Smooth muscle cell (in vitro differentiated cells): ENCODE measurements around the gene DUS4L. TPM values are rescaled to one million over a fixed set of nuclear protein-coding genes. Genes with fewer than 3 reads are reported as not detected.

Experiments used
- DNase-seq: peaks from one replicate; lab custom pipeline; 2025; ENCODE audit not compliant: unreplicated experiment; lab: John Stamatoyannopoulos, UW
- H2AFZ ChIP-seq: fragments of 200-600 bp; sonication (generic); 2 replicates; pipeline ENCODE4 v1.6.0; 2016; ENCODE audit warnings: antibody characterized with exemption, low read depth, mild to moderate bottlenecking
- H3F3A ChIP-seq: fragments of 200-600 bp; sonication (generic); 2 replicates; pipeline ENCODE4 v1.6.0; 2017; ENCODE audit warnings: antibody characterized with exemption, low read depth
- H3K27ac ChIP-seq: fragments of 200-600 bp; sonication (generic); 2 replicates; pipeline ENCODE4 v1.5.1; 2016; ENCODE audit warnings: low read depth, mild to moderate bottlenecking
- H3K27me3 ChIP-seq: fragments of 200-600 bp; sonication (generic); 2 replicates; pipeline ENCODE4 v1.6.1; 2016; ENCODE audit warnings: low read depth, mild to moderate bottlenecking
- H3K36me3 ChIP-seq: fragments of 200-600 bp; sonication (generic); 2 replicates; pipeline ENCODE4 v1.5.1; 2016; ENCODE audit warnings: low read depth
- H3K4me1 ChIP-seq: fragments of 200-600 bp; sonication (generic); 2 replicates; pipeline ENCODE4 v1.5.1; 2016; ENCODE audit warnings: low read depth
- H3K4me2 ChIP-seq: fragments of 200-600 bp; sonication (generic); 2 replicates; pipeline ENCODE4 v1.6.0; 2016; ENCODE audit warnings: mild to moderate bottlenecking
- H3K4me3 ChIP-seq: fragments of 200-600 bp; sonication (generic); 2 replicates; pipeline ENCODE4 v1.5.1; 2016; ENCODE audit warnings: mild to moderate bottlenecking
- H3K79me2 ChIP-seq: fragments of 200-600 bp; sonication (generic); 2 replicates; pipeline ENCODE4 v1.6.0; 2016; ENCODE audit warnings: low read depth, mild to moderate bottlenecking
- H3K9ac ChIP-seq: fragments of 200-600 bp; sonication (generic); 2 replicates; pipeline ENCODE4 v1.6.0; 2016; ENCODE audit warnings: low read depth
- H3K9me3 ChIP-seq: fragments of 200-600 bp; sonication (generic); replicated peaks from 2 replicates; pipeline ENCODE4 v1.5.1; 2016; ENCODE audit warnings: low read depth
- H4K20me1 ChIP-seq: fragments of 200-600 bp; sonication (generic); 2 replicates; pipeline ENCODE4 v1.6.0; 2016; ENCODE audit warnings: low read depth
- WGBS: methylation state at CpG from one replicate; pipeline ENCODE4 v1.1.7; 2016; ENCODE audit warnings: low lambda C conversion rate; 5-methylcytosine and 5-hydroxymethylcytosine counted together
- polyA plus RNA-seq: library from polyadenylated mRNA; unstranded; fragments of >200 nt; fragmentation: Nextera tagmentation; extraction: Ambion mirVana; gene quantifications from 2 replicates; pipeline ENCODE4 v1.2.1, GENCODE V29; 2016
- total RNA-seq: library from RNA; depleted of rRNA; stranded (reverse); fragments of >200 nt; gene quantifications from 2 replicates; pipeline ENCODE4 v1.2.3, GENCODE V29; 2014
- TF ChIP-seq, protein P1 (sequence below): fragments of 200-600 bp; sonication (generic); IDR thresholded peaks from 2 replicates; pipeline ENCODE4 v1.5.1; 2017; ENCODE audit warnings: borderline replicate concordance, mild to moderate bottlenecking, antibody characterized with exemption; ENCODE audit not compliant: insufficient read depth, poor library complexity, severe bottlenecking

DUS4L gene, protein sequence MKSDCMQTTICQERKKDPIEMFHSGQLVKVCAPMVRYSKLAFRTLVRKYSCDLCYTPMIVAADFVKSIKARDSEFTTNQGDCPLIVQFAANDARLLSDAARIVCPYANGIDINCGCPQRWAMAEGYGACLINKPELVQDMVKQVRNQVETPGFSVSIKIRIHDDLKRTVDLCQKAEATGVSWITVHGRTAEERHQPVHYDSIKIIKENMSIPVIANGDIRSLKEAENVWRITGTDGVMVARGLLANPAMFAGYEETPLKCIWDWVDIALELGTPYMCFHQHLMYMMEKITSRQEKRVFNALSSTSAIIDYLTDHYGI
- 12.0 and 14.0 TPM in 2 replicates for total RNA-seq
- polyA plus RNA-seq, result 5.1 and 5.8 TPM in 2 replicates

DNA sequence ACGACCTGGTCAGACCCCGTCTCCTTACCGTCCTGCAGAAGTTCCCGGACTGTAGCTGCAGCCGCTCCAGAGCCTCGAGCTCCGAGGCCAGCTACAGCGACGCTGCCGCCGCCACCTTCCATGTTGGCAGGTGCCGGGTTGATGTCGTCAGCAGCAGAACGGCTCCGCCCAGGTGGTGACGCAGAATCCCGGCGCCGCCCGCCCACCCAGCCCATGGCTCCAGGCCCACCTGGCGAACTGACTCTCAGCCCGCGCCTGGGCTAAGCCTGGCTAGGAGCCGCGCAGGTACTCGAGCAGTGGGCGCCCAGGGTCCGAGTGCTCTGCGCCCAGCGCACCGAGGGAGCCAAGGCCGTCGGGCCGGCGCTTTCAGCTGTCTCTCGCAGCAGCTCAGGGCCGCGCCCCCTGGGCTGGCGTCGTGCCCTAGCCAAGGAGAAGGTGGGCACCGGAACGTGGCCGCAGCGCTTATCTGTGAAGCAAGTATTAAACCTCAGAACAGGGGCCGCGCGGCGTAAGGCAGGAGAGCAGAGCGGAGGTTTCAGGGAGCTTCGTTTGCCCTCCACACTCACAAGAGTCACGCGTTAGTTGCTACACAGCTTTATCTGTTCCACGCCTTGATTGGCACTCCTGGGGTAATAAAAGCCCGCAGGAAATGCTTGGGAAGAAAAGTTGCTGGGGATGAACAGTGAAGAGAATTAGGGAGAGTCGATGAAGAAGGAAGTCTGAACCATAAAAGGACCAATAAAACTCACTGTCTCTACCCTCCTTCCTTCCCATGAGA, at the start of gene DUS4L, which contains the start of gene COG5:
TSS of gene DUS4L (plus strand) at position 197 of the 778 bp plus-strand sequence. CDS start 3,100 bp downstream, outside the sequence.
TSS of gene COG5 (minus strand) at position 146 of the 778 bp plus-strand sequence. CDS start at position 122, 24 bp downstream.
- WGBS, result under 1% methylated on average over 55 of the region's 55 CpGs
- Histone ChIP-seq H3F3A (no peaks in the 10 kb centered on the region), H3K9me3 (no peaks in the 10 kb centered on the region), H3K4me3 (peak within 1 kb of the TSS; percentile 79), H3K4me1 (peaks cover 25% of the 10 kb centered on the region), H3K36me3 (peaks cover 4% of the 10 kb centered on the region), H3K4me2 (peak within 1 kb of the TSS; percentile 92), H3K27me3 (no peaks in the 10 kb centered on the region), H3K9ac (peak within 1 kb of the TSS; percentile 95), H3K79me2 (peaks cover 51% of the 10 kb centered on the region), H4K20me1 (peaks cover 11% of the 10 kb centered on the region), H3K27ac (peak within 1 kb of the TSS; percentile 84), H2AFZ (peak within 1 kb of the TSS; percentile 84)
- DNase-seq, result peak; percentile 59
- TF ChIP-seq, protein P1, sequence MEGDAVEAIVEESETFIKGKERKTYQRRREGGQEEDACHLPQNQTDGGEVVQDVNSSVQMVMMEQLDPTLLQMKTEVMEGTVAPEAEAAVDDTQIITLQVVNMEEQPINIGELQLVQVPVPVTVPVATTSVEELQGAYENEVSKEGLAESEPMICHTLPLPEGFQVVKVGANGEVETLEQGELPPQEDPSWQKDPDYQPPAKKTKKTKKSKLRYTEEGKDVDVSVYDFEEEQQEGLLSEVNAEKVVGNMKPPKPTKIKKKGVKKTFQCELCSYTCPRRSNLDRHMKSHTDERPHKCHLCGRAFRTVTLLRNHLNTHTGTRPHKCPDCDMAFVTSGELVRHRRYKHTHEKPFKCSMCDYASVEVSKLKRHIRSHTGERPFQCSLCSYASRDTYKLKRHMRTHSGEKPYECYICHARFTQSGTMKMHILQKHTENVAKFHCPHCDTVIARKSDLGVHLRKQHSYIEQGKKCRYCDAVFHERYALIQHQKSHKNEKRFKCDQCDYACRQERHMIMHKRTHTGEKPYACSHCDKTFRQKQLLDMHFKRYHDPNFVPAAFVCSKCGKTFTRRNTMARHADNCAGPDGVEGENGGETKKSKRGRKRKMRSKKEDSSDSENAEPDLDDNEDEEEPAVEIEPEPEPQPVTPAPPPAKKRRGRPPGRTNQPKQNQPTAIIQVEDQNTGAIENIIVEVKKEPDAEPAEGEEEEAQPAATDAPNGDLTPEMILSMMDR, result no peak

DNA sequence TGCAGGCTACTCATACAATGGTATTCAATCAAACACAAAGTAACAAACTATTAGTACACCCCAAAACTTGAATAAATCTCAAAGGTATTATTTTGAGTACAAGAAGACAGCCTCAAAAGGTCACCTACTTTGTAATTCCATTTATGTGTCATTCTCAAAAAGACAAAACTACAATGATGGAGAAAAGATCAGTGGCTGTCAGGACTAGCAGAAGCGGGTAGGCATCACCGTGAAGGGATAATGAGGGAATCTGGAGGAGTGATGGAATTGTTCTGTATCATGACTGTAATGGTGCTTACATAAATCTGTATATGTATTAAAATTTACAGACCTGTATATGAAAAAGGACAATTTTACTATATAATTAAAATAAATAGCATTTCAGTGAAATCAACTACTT, 37.1 kb upstream of the DUS4L start:
- no peak overlapping the region for H2AFZ ChIP-seq
- H3K9ac ChIP-seq, result no peak overlapping the region
- no peak overlapping the region for H3K4me3 ChIP-seq
- H3F3A ChIP-seq, result peaks cover 3% of the 10 kb centered on the region
- H3K4me2 ChIP-seq, result no peak overlapping the region
- no peaks in the 10 kb centered on the region for H3K9me3 ChIP-seq
- TF ChIP-seq, protein P1, result no peak
- DNase-seq, result no peak
- H4K20me1 ChIP-seq, result peaks cover 24% of the 10 kb centered on the region
- 98% methylated on average over 2 of the region's 2 CpGs for WGBS
- no peak overlapping the region for H3K27ac ChIP-seq
- no peaks in the 10 kb centered on the region for H3K27me3 ChIP-seq
- no peaks in the 10 kb centered on the region for H3K4me1 ChIP-seq
- H3K79me2 ChIP-seq, result peaks cover 2% of the 10 kb centered on the region
- peaks cover 17% of the 10 kb centered on the region for H3K36me3 ChIP-seq

DNA sequence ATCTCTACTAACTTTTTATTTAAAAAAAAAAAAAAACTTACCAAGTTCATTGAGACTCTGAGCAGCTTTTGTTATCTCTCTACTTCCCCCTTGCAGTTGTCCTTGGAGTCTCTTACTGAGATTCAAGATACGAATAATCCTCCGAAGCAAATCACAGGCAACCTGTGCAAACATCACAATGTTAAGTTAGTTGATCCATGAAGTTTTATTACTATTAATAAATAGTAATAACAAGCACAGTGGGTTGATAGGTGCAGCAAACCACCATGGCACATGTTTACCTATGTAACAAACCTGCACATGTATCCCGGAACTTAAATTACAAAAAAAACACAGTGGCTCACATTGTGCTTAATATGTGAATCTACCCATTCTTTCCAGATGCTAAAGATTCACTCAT, 36.6 kb upstream of the DUS4L start:
- Histone ChIP-seq H3K9me3 (no peaks in the 10 kb centered on the region), H3K4me2 (no peak overlapping the region), H3K36me3 (peaks cover 16% of the 10 kb centered on the region), H2AFZ (no peak overlapping the region), H3K27ac (no peak overlapping the region), H4K20me1 (peaks cover 29% of the 10 kb centered on the region), H3K9ac (no peak overlapping the region), H3K4me3 (no peak overlapping the region), H3K4me1 (no peaks in the 10 kb centered on the region), H3K27me3 (no peaks in the 10 kb centered on the region), H3F3A (peaks cover 3% of the 10 kb centered on the region), H3K79me2 (no peaks in the 10 kb centered on the region)
- TF ChIP-seq, protein P1, result no peak
- no peak for DNase-seq
- 98% methylated on average over 3 of the region's 3 CpGs for WGBS
